OCI-LY3 (cell line): ENCODE results near the gene CARF.

Experiments used
- EZH2phosphoT487 ChIP-seq: fragments of 200-600 bp; shearing (Covaris generic); IDR thresholded peaks from 2 replicates; pipeline ENCODE4 v1.6.1; 2018; ENCODE audit warnings: antibody characterized with exemption, mixed run types, low read depth
- TF ChIP-seq, protein P1 (sequence below): fragments of 200-600, 300-600 bp; sonication (generic); IDR thresholded peaks from 2 replicates; pipeline ENCODE4 v1.5.1; 2014; ENCODE audit warnings: antibody characterized with exemption, low read length, low read depth

- TF ChIP-seq, protein P1, sequence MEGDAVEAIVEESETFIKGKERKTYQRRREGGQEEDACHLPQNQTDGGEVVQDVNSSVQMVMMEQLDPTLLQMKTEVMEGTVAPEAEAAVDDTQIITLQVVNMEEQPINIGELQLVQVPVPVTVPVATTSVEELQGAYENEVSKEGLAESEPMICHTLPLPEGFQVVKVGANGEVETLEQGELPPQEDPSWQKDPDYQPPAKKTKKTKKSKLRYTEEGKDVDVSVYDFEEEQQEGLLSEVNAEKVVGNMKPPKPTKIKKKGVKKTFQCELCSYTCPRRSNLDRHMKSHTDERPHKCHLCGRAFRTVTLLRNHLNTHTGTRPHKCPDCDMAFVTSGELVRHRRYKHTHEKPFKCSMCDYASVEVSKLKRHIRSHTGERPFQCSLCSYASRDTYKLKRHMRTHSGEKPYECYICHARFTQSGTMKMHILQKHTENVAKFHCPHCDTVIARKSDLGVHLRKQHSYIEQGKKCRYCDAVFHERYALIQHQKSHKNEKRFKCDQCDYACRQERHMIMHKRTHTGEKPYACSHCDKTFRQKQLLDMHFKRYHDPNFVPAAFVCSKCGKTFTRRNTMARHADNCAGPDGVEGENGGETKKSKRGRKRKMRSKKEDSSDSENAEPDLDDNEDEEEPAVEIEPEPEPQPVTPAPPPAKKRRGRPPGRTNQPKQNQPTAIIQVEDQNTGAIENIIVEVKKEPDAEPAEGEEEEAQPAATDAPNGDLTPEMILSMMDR, result no peak
- TF ChIP-seq EZH2phosphoT487, result no peak
These were observed 29.7 kb downstream of the CARF start for GRCh38 chr2:202941771-202942170.
